Esophagus (tissue), 2 donors: ENCODE data around the gene ANKRD63. TPM values are rescaled to one million over a fixed set of nuclear protein-coding genes. Genes with fewer than 3 reads are reported as not detected.

Source experiments
- H3K27ac ChIP-seq, 2 donors: one replicate each; pipeline ENCODE4 v1.5.1; 2013; ENCODE audit warnings: low read depth in 2 of 2, mild to moderate bottlenecking in 2 of 2, inconsistent platforms in 1 of 2, low read length in 1 of 2, moderate library complexity in 1 of 2
- H3K27me3 ChIP-seq, 2 donors: one replicate each; pipeline ENCODE4 v1.6.1; 2013; ENCODE audit warnings: low read length in 2 of 2, control low read depth in 1 of 2, mild to moderate bottlenecking in 1 of 2; ENCODE audit not compliant: insufficient read depth in 2 of 2, control insufficient read depth in 1 of 2
- H3K36me3 ChIP-seq, 2 donors: one replicate each; pipeline ENCODE4 v1.6.1; 2013; ENCODE audit warnings: low read length in 1 of 2; ENCODE audit not compliant: control insufficient read depth in 2 of 2, insufficient read depth in 2 of 2
- H3K4me1 ChIP-seq, 2 donors: one replicate each; pipeline ENCODE4 v1.6.1; 2013; ENCODE audit warnings: low read length in 1 of 2; ENCODE audit not compliant: control insufficient read depth in 2 of 2, insufficient read depth in 2 of 2
- H3K4me3 ChIP-seq, 2 donors: one replicate each; pipeline ENCODE4 v1.5.1; 2013; ENCODE audit warnings: low read length in 2 of 2, mild to moderate bottlenecking in 2 of 2, low read depth in 1 of 2, moderate library complexity in 1 of 2
- H3K9me3 ChIP-seq, 2 donors: one replicate each; pipeline ENCODE4 v1.6.1; 2013; ENCODE audit warnings: mild to moderate bottlenecking in 2 of 2, low read depth in 1 of 2, low read length in 1 of 2, moderate library complexity in 1 of 2; ENCODE audit not compliant: control insufficient read depth in 2 of 2, insufficient read depth in 1 of 2
- WGBS, 2 donors: extraction: QIAGEN DNeasy Blood & Tissue Kit; methylation state at CpG; one replicate each; pipeline ENCODE4 v1.1.7; 2013; 5-methylcytosine and 5-hydroxymethylcytosine counted together
- polyA plus RNA-seq, 2 donors: library from polyadenylated mRNA; stranded (reverse); fragments of 200-250 nt; gene quantifications; one replicate each; pipeline ENCODE4 v1.2.3, GENCODE V29; 2013
- donor health status: healthy with polysubstance abuse.
- donor health status: Bipolar disorder and iron deficiency.

Gene ANKRD63
- polyA plus RNA-seq, 2 donors, result not detected

DNA sequence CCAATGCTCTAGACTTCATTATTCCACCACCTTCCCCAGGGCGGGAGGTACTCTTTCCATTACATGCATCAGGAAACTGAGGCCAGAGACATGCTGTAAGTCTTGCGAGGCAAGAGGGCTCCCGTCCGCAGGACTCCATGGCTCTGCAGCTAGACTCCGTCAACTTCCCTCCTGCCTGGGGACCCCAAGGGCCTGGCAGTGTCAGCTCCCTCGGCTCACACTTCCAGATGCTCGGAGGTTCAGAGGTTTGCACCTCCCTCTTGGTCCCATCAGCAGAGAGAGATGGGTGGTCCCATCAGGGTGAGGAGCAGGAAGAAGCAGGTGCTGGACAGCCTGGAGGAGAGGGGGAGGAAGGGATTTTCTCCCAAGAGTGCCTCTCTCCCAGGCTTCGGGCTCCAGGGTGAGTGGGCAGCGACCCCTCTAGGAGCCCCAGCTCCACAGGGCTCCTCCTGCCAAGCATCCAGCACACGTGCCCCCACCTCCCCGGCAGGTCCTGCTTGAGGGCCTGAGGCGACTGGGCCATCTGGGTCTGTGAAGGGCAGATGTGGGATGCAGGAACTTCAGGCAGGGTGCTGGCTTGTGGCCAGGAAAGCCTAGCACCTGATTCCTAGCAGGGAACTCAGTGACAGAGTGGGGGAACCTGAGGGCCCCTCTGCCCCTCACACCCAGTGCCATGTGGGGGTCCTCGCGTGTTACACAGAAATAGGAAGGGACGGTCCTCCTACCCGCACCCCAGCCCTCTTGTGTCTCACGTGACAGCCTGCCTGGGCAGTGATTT is 34.7 kb downstream of the ANKRD63 start:
- H3K27ac ChIP-seq, result peak overlapping the region in 1 of 2 donors; percentile 38

DNA sequence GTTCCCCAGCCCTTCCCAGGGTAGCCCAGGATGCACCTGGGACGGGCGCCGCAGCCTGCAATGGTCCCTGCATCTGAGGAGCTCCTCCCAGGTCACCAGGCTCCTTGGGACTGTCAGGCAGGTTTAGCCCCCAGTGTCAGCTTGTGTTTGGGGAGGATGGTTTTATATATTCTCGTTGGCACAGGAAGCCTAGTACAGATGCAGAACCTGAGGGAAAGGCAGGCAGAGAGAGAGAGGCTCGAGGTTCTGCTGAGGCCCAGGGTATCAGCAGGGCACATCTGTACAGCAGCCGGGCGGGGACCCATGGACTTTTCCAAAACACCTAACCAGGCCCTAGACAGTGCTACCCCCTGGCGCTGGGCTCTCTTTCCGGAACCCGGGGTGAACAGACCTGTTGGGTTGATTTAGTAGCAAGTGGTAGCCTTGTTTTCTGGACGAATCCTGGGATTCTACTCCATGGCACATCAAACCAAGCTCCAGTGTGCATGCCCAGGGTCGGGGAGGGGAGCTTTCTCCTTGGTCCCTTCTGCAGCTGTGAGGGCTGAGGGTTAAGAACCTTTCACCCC is 35.4 kb downstream of the ANKRD63 start:
- peaks cover 12 to 52% of the 10 kb centered on the region in 2 donors for H3K4me1 ChIP-seq
- no peak overlapping the region for H3K27ac ChIP-seq
- no peaks in the 10 kb centered on the region for H3K36me3 ChIP-seq
- WGBS, 2 donors, result 84 to 85% methylated on average over 12 of the region's 12 CpGs
- no peaks in the 10 kb centered on the region for H3K27me3 ChIP-seq
- no peaks in the 10 kb centered on the region for H3K9me3 ChIP-seq
- no peak overlapping the region for H3K4me3 ChIP-seq

More for the DNA sequence above, 34.7 kb downstream of the ANKRD63 start:
- WGBS, 2 donors, result 88 to 90% methylated on average over 17 of the region's 17 CpGs
- Histone ChIP-seq H3K9me3 (no peaks in the 10 kb centered on the region), H3K4me1 (peaks cover 11 to 52% of the 10 kb centered on the region in 2 donors), H3K36me3 (no peaks in the 10 kb centered on the region), H3K4me3 (no peak overlapping the region), H3K27me3 (no peaks in the 10 kb centered on the region)

DNA sequence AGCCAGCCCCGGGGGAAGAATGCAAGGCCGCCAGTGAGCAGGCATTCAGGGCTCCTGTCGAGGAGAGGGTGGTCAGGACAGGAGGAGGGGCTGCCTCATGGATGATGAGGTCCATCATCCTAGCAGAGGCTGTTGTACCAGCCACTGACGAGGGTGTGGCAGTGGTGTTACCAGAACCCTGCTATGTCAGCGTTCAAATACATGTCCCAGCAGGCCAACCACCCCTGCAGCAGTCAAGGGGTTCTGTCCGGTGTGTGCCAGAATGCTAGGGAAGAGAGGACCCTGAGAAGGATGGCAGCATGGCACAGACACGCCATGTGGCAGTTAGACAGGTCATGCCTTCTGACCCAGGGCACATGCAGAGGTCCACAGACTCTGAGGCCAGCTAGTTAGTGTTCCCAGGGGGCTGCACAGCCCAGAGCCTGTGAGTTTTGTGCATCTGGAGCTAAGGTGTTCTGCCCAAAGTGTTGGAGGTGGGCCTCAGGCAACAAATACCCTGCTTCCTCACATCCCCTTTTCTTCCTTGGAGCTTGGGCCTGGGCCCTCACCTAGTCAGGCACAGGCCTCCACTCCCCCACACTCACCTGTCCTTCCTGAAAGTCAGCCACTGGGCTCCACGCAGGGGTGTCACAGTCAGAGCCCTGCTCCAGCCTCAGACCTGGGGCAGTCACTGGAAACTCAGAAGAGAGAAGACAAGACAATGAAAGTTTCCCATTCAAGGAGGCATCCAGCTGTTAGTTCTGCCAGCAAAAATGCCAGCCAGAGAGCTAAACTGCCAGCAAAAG is 36.2 kb downstream of the ANKRD63 start:
- Histone ChIP-seq H3K9me3 (no peaks in the 10 kb centered on the region), H3K36me3 (no peaks in the 10 kb centered on the region), H3K27me3 (no peaks in the 10 kb centered on the region), H3K4me1 (peaks cover 12 to 51% of the 10 kb centered on the region in 2 donors), H3K4me3 (no peak overlapping the region), H3K27ac (peak overlapping the region; percentile 62 to 98)
- WGBS, 2 donors, result 67 to 81% methylated on average over 8 of the region's 8 CpGs

DNA sequence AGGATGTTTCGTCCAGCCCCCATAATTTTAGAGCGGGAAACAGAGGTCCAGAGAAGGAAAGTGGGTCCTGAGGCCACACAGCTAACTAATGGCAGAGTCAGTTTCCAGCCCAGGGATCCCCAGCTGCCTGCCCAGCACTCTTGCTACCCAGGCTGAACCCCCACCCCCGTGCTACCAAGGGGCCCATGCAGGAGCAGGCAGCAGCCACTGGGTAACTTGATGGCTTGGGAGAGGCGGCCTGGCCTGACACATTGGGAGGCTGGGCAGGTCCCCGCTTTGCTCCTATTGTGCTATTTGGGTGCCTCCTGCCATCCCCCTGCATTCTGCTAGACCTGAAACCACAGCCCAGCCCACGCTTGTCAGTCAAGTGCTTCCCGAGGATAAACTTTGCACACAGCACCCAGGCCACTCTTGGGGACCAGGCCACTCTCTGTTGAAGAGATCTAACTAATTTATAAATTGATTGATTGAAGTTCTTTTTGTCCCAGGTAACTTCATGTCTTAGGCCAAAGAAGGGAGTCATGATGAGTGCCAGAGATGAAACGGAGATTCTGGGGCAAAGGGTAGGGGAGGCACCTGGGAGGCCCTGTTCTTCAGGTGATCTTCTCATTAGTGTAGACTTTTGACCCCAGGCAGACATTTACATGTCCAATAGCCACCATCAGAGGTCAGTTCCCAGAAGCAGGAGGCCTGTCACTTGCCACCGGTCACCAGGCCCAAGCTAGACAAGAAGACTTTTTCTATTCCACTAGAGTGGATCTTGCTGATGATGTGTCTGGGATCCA is 37.0 kb downstream of the ANKRD63 start:
- H3K36me3 ChIP-seq, result no peaks in the 10 kb centered on the region
- no peak overlapping the region for H3K4me3 ChIP-seq
- no peaks in the 10 kb centered on the region for H3K27me3 ChIP-seq
- peak overlapping the region; percentile 62 to 98 for H3K27ac ChIP-seq
- no peaks in the 10 kb centered on the region for H3K9me3 ChIP-seq
- H3K4me1 ChIP-seq, result peaks cover 12 to 50% of the 10 kb centered on the region in 2 donors
- WGBS, 2 donors, result 83% methylated on average over 9 of the region's 9 CpGs

DNA sequence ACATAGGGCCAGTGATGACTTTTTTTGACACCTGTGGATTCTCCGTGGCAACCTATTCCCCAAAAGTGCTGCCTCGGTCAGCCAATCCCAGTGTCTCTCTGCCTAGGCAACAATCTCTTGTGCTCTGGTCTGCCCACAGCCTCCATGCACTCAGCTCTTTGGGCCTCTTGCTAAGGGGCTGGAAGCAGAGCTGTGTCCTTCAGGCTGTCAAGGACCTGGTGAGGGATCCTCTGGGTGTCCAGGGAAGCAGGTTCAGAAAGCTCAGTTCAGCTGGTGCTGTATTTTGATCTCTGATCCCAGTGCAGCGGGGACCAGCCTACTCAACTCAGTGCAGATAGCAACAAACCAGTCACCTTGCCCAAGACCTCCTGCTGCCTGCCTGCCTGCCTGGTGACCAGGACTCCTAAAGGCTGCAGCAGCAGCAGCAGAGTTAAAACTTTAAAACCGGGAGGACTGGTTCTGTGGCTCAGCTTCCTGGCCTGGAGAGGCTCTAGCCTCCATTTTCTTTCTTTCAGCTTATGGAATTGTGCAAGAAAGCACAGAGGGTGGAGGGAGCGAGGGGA is 37.8 kb downstream of the ANKRD63 start:
- no peaks in the 10 kb centered on the region for H3K9me3 ChIP-seq
- H3K4me3 ChIP-seq, result no peak overlapping the region
- H3K27ac ChIP-seq, result peak overlapping the region; percentile 89 to 98
- no peaks in the 10 kb centered on the region for H3K36me3 ChIP-seq
- WGBS, 2 donors, result 47 to 62% methylated on average over 5 of the region's 5 CpGs
- peaks cover 16 to 46% of the 10 kb centered on the region in 2 donors for H3K4me1 ChIP-seq
- no peaks in the 10 kb centered on the region for H3K27me3 ChIP-seq

DNA sequence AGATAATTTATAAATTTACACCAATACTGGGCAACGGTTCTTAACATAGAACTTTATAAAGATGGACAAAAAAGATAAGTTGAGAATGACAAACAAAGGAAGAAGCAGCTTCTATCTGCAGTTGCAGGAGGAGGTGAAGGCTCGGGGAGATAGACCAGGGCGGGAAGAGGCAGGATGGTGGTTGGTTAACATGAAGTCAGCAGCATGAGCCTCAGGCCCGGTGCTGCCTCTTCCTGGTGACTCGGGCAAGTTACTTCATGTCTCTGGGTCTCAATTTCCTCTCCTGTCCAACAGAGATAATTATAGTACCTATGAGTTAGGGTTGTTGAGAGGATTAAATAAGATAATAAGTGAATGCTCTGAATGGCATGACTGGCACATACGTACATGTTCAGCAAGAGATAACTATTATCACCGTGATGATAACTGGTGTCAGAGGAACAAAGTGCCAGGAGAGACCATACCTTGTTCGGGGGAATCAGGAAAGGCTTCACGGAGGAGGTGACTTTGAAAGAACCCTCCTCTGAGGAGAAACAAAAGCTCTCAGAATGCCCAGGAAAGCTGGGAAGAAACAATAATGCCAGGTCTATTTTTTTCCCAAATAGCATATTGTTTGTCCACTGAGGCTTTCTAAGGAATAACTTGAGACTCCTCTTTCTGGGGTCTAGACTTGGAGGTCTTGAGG is 39.6 kb downstream of the ANKRD63 start:
- WGBS, 2 donors, result 55 to 67% methylated on average over 9 of the region's 9 CpGs
- no peaks in the 10 kb centered on the region for H3K27me3 ChIP-seq
- H3K4me3 ChIP-seq, result no peak overlapping the region
- no peaks in the 10 kb centered on the region for H3K36me3 ChIP-seq
- H3K9me3 ChIP-seq, result no peaks in the 10 kb centered on the region
- H3K27ac ChIP-seq, result peak overlapping the region; percentile 58 to 73
- H3K4me1 ChIP-seq, result peaks cover 16 to 44% of the 10 kb centered on the region in 2 donors

DNA sequence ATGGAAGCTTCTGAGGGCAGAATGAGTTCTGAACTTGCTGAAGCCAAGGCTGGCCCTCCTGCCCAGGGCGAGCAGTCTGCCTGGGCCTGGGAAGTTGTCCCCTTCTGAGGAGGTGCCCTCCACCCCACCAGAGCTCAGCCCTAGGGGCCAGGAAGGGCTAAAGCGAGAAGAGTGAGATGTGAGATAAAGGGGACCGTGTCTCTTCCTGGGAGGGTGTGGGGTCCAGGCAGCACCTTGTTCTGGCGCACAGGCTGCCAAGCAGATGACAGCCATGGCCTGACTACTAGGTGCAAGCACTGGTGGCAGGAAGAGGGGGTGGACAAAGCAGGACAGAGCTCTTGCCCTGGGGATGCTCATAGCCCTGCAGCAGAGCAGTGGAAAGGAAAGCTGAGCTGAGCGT is 40.3 kb downstream of the ANKRD63 start:
- H3K27ac ChIP-seq, result peak overlapping the region; percentile 20 to 58
- WGBS, 2 donors, result 82 to 91% methylated on average over 5 of the region's 5 CpGs

DNA sequence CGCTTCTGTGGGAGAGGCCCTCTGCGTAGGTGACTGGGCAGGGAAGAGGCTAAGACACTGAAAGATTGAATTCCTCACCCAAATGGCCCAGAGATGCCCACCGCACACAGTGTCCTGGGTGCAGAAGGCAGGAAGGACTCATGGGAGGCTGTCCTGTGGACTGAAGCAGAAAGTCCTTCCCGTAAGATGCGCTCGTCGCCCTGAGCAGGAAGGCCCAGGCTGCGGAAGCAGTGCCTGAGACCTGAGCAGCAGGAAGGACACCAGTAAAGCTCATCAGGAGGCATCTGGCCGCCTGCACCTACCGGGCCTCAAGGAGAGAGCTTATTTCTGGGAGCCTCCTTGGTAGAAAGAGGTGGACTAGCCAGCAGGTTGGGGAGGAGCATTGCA is 40.7 kb downstream of the ANKRD63 start:
- H3K27ac ChIP-seq, result peak overlapping the region; percentile 20 to 58
- no peak overlapping the region for H3K4me3 ChIP-seq
- 89 to 90% methylated on average over 10 of the region's 10 CpGs for WGBS, 2 donors

More for the DNA sequence above, 40.3 kb downstream of the ANKRD63 start:
- Histone ChIP-seq H3K4me1 (peaks cover 14 to 39% of the 10 kb centered on the region in 2 donors), H3K36me3 (no peaks in the 10 kb centered on the region), H3K4me3 (no peak overlapping the region), H3K27me3 (no peaks in the 10 kb centered on the region), H3K9me3 (no peaks in the 10 kb centered on the region)

More for the DNA sequence above, 40.7 kb downstream of the ANKRD63 start:
- H3K36me3 ChIP-seq, result no peaks in the 10 kb centered on the region
- H3K27me3 ChIP-seq, result no peaks in the 10 kb centered on the region
- H3K9me3 ChIP-seq, result no peaks in the 10 kb centered on the region
- H3K4me1 ChIP-seq, result peaks cover 13 to 39% of the 10 kb centered on the region in 2 donors
